HepG2 (cell line): ENCODE measurements around the gene INHBE. TPM values are rescaled to one million over a fixed set of nuclear protein-coding genes. Genes with fewer than 3 reads are reported as not detected.

Experiments used
- ETS1 ChIP-seq: sonication (generic); formaldehyde crosslinking; IDR thresholded peaks from 2 replicates; pipeline ENCODE4 v1.4.0; 2020; ENCODE audit warnings: missing genetic modification reagents
- ETV5 ChIP-seq: IDR thresholded peaks from 2 replicates; pipeline ENCODE4 v1.6.1; 2018; ENCODE audit warnings: missing biosample characterization, missing genetic modification reagents, inconsistent platforms, borderline replicate concordance
- ETV6 ChIP-seq: sonication (generic); formaldehyde crosslinking; conservative IDR thresholded peaks from 2 replicates; pipeline ENCODE4 v1.4.0; 2020; ENCODE audit warnings: missing genetic modification reagents
- FOSL2 ChIP-seq: sonication (generic); formaldehyde crosslinking; IDR thresholded peaks from 2 replicates; pipeline ENCODE4 v1.4.0; 2020; ENCODE audit warnings: missing genetic modification reagents
- HMGXB3 ChIP-seq: sonication (generic); formaldehyde crosslinking; IDR thresholded peaks from 2 replicates; pipeline ENCODE4 v1.4.0; 2020; ENCODE audit warnings: missing genetic modification reagents, borderline replicate concordance
- HNRNPK ChIP-seq: fragments of 200-400 bp; formaldehyde crosslinking; IDR thresholded peaks from 2 replicates; pipeline ENCODE4 v1.6.1; 2018; ENCODE audit warnings: low read length, low read depth, moderate library complexity, mild to moderate bottlenecking; ENCODE audit not compliant: poor library complexity, severe bottlenecking
- MZF1 ChIP-seq: sonication (generic); formaldehyde crosslinking; IDR thresholded peaks from 2 replicates; pipeline ENCODE4 v1.8.1; 2023; ENCODE audit warnings: mild to moderate bottlenecking, missing genetic modification reagents, borderline replicate concordance
- NAIF1 ChIP-seq: sonication (generic); formaldehyde crosslinking; IDR thresholded peaks from 2 replicates; pipeline ENCODE4 v1.5.0; 2020; ENCODE audit warnings: mild to moderate bottlenecking, missing genetic modification reagents, borderline replicate concordance
- SP2 ChIP-seq: sonication (generic); formaldehyde crosslinking; IDR thresholded peaks from 2 replicates; pipeline ENCODE4 v1.5.1; 2020; ENCODE audit warnings: mild to moderate bottlenecking, missing genetic modification reagents
- STAT5B ChIP-seq: sonication (generic); formaldehyde crosslinking; IDR thresholded peaks from 2 replicates; pipeline ENCODE4 v1.4.0; 2020; ENCODE audit warnings: missing genetic modification reagents
- ZMAT3 ChIP-seq: sonication (generic); formaldehyde crosslinking; conservative IDR thresholded peaks from 2 replicates; pipeline ENCODE4 v1.7.0; 2021; ENCODE audit warnings: missing genetic modification reagents
- ZNF441 ChIP-seq: sonication (generic); formaldehyde crosslinking; IDR thresholded peaks from 2 replicates; pipeline ENCODE4 v1.7.0; 2021; ENCODE audit warnings: missing genetic modification reagents, borderline replicate concordance
- ZNF556 ChIP-seq: sonication (generic); formaldehyde crosslinking; IDR thresholded peaks from 2 replicates; pipeline ENCODE4 v1.4.0; 2020; ENCODE audit warnings: mild to moderate bottlenecking, missing genetic modification reagents, borderline replicate concordance
- ZNF724P ChIP-seq: sonication (generic); formaldehyde crosslinking; IDR thresholded peaks from 2 replicates; pipeline ENCODE4 v1.8.0; 2022; ENCODE audit warnings: missing genetic modification reagents, borderline replicate concordance
- ZSCAN9 ChIP-seq: IDR thresholded peaks from 2 replicates; pipeline ENCODE4 v1.6.1; 2016; ENCODE audit warnings: borderline replicate concordance
- polyA plus RNA-seq, 8 experiments: library from polyadenylated mRNA; depleted of rRNA in 3 of 8; stranded (reverse) in 7 of 8; unstranded in 1 of 8; fragments of >200 nt; fragmentation: Illumina TruSeq in 4 of 8; extraction: Trizol in 4 of 8; gene quantifications; 2 replicates each; pipeline versions ENCODE4 v1.2.1 to v1.2.3, GENCODE V29; 2011 to 2016; ENCODE audit warnings: low read depth in 4 of 8, missing spikeins in 1 of 8, mixed read lengths in 1 of 8; ENCODE audit not compliant: insufficient read depth in 1 of 8
- total RNA-seq, 5 experiments: library from RNA; depleted of rRNA; stranded (reverse); fragments of >200 nt; fragmentation: Illumina TruSeq; extraction: Trizol; gene quantifications; 2 replicates each; pipeline ENCODE4 v1.2.3, GENCODE V29; 2016; ENCODE audit warnings: low read depth in 1 of 5
- TF ChIP-seq, protein P1 (sequence below): sonication (generic); formaldehyde crosslinking; IDR thresholded peaks from 2 replicates; pipeline ENCODE4 v1.4.0; 2020; ENCODE audit warnings: missing genetic modification reagents
- TF ChIP-seq, protein P2 (sequence below): sonication (generic); formaldehyde crosslinking; IDR thresholded peaks from 2 replicates; pipeline ENCODE4 v1.8.1; 2023; ENCODE audit warnings: mild to moderate bottlenecking, missing genetic modification reagents, borderline replicate concordance
- TF ChIP-seq, protein P3 (sequence below): sonication (generic); formaldehyde crosslinking; conservative IDR thresholded peaks from 2 replicates; pipeline ENCODE4 v1.8.0; 2022; ENCODE audit warnings: mild to moderate bottlenecking, moderate library complexity, missing genetic modification reagents

Gene INHBE
- total and polyA plus RNA-seq, 2 of the 13 experiments (the other 11 are each of a cell fraction or from before 2014, with no cell fraction given) = 17.0 to 32.0 TPM

- TF ChIP-seq, protein P1, sequence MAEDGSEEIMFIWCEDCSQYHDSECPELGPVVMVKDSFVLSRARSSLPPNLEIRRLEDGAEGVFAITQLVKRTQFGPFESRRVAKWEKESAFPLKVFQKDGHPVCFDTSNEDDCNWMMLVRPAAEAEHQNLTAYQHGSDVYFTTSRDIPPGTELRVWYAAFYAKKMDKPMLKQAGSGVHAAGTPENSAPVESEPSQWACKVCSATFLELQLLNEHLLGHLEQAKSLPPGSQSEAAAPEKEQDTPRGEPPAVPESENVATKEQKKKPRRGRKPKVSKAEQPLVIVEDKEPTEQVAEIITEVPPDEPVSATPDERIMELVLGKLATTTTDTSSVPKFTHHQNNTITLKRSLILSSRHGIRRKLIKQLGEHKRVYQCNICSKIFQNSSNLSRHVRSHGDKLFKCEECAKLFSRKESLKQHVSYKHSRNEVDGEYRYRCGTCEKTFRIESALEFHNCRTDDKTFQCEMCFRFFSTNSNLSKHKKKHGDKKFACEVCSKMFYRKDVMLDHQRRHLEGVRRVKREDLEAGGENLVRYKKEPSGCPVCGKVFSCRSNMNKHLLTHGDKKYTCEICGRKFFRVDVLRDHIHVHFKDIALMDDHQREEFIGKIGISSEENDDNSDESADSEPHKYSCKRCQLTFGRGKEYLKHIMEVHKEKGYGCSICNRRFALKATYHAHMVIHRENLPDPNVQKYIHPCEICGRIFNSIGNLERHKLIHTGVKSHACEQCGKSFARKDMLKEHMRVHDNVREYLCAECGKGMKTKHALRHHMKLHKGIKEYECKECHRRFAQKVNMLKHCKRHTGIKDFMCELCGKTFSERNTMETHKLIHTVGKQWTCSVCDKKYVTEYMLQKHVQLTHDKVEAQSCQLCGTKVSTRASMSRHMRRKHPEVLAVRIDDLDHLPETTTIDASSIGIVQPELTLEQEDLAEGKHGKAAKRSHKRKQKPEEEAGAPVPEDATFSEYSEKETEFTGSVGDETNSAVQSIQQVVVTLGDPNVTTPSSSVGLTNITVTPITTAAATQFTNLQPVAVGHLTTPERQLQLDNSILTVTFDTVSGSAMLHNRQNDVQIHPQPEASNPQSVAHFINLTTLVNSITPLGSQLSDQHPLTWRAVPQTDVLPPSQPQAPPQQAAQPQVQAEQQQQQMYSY = peak; percentile 98
- no peak for TF ChIP-seq ETV6 (CRISPR knock-in tag)
- TF ChIP-seq HNRNPK = peak; percentile 49
- no peak for TF ChIP-seq SP2 (CRISPR knock-in tag)
- TF ChIP-seq STAT5B (CRISPR knock-in tag) = no peak
- TF ChIP-seq ETS1 (CRISPR knock-in tag) = no peak
- 0 out of 2 replicates have a peak, but pooled peaks have one; percentile 27 for TF ChIP-seq ZMAT3 (CRISPR knock-in tag)
- TF ChIP-seq FOSL2 (CRISPR knock-in tag) = no peak; the same call in 1 of the 2 replicates
- peak; percentile 69 for TF ChIP-seq HMGXB3 (CRISPR knock-in tag)
- TF ChIP-seq, protein P2, sequence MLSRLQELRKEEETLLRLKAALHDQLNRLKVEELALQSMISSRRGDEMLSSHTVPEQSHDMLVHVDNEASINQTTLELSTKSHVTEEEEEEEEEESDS = no peak
- TF ChIP-seq ZNF724P (CRISPR knock-in tag) = no peak
- TF ChIP-seq MZF1 (CRISPR knock-in tag) = no peak
- TF ChIP-seq, protein P3, sequence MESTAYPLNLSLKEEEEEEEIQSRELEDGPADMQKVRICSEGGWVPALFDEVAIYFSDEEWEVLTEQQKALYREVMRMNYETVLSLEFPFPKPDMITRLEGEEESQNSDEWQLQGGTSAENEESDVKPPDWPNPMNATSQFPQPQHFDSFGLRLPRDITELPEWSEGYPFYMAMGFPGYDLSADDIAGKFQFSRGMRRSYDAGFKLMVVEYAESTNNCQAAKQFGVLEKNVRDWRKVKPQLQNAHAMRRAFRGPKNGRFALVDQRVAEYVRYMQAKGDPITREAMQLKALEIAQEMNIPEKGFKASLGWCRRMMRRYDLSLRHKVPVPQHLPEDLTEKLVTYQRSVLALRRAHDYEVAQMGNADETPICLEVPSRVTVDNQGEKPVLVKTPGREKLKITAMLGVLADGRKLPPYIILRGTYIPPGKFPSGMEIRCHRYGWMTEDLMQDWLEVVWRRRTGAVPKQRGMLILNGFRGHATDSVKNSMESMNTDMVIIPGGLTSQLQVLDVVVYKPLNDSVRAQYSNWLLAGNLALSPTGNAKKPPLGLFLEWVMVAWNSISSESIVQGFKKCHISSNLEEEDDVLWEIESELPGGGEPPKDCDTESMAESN = peak; percentile 69; the same call in 1 of the 2 replicates
- no peak for TF ChIP-seq ETV5 (CRISPR knock-in tag)
- no peak for TF ChIP-seq ZNF556
- TF ChIP-seq ZNF441 = no peak
- no peak for TF ChIP-seq NAIF1
- peak; percentile 52; the same call in 1 of the 2 replicates for TF ChIP-seq ZSCAN9 (CRISPR knock-in tag)
These were observed 7.3 kb downstream of the INHBE start (continued) for GRCh38 chr12:57462251-57462911.
